GM12875 (cell line): ENCODE measurements around the gene VWA3B.

ENCODE experiments used
- H3K4me3 ChIP-seq: one replicate; pipeline ENCODE4 v1.5.1; 2011; ENCODE audit warnings: low read depth, low read length, control low read depth
- CTCF ChIP-seq: IDR thresholded peaks from 2 replicates; pipeline ENCODE4 v1.5.1; 2011; ENCODE audit warnings: low read depth, mild to moderate bottlenecking, control low read depth, inconsistent platforms, low read length, moderate library complexity, borderline replicate concordance; ENCODE audit not compliant: insufficient read depth

The VWA3B gene

DNA sequence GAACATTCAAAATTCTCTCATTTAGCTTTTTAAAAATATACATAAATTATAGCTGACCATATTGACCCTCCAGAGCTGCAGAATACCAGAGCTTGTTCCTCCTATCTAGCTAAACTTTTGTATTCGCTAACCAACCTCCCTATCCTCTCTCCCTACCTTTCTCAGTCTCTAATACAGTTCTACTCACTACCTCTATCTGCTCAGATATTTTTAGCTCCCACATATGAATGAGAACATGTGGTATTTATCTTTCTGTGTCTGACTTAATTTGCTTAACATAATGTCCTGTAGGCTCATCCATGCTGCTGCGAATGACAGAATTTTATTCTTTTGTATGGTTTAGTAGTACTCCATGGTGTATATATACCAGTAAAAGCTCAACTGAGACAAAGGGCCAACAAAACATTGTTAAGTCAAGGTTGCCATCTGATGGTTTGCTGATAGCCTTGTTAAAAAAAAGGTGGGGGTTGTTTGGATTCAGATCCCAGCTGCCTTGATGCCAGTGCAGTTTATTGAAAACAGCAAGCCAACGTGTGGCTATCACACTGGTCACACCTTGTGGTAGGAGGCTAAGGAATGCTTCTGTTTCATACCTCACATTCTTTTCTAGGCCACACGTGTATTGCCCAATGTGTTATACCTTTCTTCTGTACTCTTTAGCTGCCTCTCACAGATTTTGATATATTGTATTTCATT is 101.5 kb downstream of the VWA3B start:
- no peak for TF ChIP-seq CTCF
- no peak overlapping the region for H3K4me3 ChIP-seq

- H3K4me3 ChIP-seq: no peak overlapping the region
- no peak for TF ChIP-seq CTCF
Measured at GRCh38 chr2:98191883-98192282, 104.9 kb downstream of the VWA3B start.

- no peak for TF ChIP-seq CTCF
- H3K4me3 ChIP-seq: no peak overlapping the region
Measured at GRCh38 chr2:98201576-98201975, 114.6 kb downstream of the VWA3B start.

DNA sequence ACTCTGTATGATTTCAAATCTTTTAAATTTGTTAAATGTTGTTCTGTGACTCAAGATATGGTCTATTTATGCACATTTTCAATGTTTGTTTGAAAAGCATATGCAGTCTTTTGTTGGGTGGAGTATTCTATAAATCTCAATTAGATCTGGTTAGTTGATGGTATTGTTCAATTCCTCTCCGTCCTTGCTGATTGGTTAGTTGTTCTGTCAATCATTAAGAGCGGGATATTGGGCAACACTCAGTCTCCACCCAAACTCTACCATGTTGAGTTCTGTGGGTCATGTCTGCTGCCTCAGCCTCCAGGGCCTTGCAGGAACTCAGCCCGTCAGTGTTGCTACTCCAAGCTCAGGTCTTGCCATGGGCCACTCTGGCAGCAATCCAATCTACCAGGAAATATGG is 118.9 kb downstream of the VWA3B start:
- no peak overlapping the region for H3K4me3 ChIP-seq
- TF ChIP-seq CTCF: no peak

DNA sequence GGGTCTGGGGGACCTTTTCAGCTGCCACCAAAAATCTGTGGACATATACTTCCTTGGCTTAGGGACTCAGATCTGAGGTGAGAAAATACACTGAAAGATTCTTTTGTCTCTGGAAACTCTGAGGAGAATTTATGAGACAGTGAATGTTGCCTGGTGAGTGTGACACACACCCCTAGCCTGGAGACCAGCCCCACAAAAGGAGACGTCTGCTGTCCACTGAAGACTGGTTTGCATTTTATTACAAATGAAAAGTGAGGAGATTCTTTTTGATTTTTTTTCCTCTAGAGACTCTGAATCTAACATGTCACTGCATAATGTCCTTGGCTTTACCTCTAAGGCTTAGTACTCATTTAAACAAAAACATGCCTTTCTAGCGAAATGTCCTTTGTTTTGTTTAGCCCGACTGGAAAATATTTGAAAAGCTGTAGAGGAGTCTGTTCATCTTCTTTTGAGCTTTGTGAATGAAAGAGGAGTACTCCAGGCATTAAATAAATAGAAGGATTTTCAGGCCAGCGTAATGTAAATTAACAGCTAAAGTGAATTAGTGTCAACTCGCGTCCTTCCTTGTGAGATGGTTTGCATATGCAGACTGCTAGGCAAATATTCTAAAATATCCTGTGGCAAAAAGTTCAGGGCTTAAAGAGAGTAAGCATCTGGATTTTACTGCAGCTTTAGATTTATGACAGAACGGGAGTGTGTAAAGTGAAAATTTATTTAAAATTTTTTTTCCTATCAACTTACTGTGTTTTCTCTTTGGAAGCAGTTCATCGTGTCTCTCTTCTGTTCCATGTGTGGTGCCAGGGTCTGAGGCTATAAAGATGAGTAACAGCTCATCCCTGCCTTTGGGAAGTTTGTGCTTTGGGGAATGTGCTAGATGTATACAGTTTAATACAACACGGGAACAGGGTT is 125.4 kb downstream of the VWA3B start:
- no peak overlapping the region for H3K4me3 ChIP-seq
- TF ChIP-seq CTCF: no peak

DNA sequence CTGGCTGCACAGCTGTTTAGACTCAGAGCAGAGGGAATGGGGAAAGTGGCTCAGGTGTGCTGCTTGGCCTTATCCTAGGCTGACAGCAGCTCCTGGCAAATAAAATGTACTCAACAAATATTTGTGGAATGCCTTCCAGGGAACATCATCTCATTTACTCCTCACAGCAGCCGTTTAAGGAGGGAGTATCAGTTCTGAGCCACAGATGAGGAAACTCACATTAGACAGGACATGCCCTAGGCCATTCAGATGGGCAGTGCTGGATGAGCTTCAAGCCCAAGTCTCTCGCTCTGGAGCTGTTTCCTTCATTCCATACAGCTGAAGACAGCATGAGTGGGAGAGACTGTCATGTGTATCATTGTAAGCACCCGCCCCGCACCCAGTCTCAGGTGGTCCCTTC is 129.6 kb downstream of the VWA3B start:
- no peak overlapping the region for H3K4me3 ChIP-seq
- no peak for TF ChIP-seq CTCF
